Hippocampal formation (tissue), 2 donors: ENCODE data around the gene CASP10.
"Not testable (repeated sequence)": the region's sequence is repeated elsewhere in the genome, so short reads cannot be mapped to it uniquely, and the experiment has no call there.

ENCODE experiments used
- DNase-seq, 2 donors: peaks; one replicate each; lab custom pipeline; 2025; lab: John Stamatoyannopoulos, UW

CASP10 gene

GRCh38 chr2:201182650-201183364 lies at the start of gene CASP10:
TSS of gene CASP10 (plus strand) at chr2:201183141. CDS start at chr2:201185778, 2,637 bp downstream.
- no peak for DNase-seq

GRCh38 chr2:201135386-201135785 lies 47.6 kb upstream of the CASP10 start:
- no peak for DNase-seq

GRCh38 chr2:201136889-201137321 lies 46.0 kb upstream of the CASP10 start:
- DNase-seq: no peak

GRCh38 chr2:201137505-201138400 lies 45.2 kb upstream of the CASP10 start:
- no peak for DNase-seq

DNA sequence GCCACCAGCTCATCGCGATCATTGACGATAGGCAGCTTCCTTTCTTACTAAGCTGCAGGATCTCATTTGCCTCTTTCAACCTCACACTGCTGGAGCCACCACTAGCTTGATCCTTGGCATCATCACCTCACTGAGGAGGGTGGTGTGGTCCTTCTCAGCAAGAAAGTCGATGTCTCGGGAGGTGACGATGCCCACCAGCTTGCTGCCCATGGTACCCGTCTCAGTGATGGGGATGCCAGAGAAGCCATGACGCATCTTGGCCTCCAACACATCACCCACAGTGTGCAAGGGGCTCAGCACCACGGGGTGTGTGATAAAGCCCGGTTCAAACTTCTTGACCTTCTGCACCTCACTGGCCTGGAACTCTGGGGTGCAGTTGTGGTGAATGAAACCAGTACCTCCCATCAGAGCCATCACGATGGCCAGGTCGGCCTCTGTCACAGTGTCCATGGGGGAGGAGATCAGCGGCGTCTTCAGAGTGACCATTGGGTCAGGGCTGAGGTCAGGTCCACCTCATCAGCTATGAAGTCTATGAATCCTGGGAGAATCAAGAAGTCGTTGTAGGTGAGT lies 44.5 kb upstream of the CASP10 start:
- no peak for DNase-seq

- not testable (repeated sequence) for DNase-seq
Observed at GRCh38 chr2:201138986-201139781, 43.8 kb upstream of the CASP10 start.

- no peak for DNase-seq
Observed at GRCh38 chr2:201139836-201140604, 42.9 kb upstream of the CASP10 start.

DNA sequence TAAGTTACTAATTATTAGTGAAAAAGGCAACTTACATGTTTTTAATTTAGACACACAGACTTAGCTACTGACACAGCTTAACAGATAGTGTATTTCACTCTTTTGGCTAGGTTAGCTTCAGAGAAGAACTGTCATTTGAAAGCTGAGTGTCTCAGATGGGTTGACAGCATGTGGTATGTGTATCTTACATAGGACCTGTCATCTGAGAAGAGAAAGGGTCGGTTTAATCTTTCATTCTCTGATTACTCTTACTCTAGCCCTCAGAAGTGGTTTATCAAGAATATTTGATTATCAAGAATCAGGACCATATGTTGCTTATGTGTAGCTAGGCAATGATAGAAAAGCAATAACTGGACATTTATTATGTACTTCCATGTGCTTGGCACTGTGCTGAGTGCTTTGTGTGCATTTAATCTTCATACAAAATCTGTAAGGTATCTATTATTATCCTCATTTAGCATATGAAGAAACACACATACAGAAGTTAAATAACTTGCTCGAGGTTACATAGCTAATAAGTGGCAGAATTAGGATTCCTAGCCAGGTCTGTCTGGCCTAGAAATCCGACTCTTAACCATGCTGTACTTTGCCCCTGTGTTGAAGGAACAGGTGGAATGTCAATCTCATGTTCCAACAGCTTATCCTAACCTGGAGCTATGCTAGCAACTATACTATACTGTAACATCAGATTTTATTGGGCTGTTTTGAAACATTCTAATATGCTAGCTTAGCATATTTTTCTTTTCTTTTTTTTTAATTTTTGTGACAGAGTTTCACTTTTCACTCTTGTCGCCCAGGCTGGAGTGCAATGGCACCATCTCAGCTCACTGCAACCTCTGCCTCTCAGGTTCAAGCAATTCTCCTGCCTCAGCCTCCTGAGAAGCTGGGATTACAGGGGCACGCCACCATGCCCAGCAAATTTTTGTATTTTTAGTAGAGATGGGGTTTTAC lies 38.6 kb upstream of the CASP10 start:
- DNase-seq: no peak

- no peak for DNase-seq
Observed at GRCh38 chr2:201148434-201148990, 34.4 kb upstream of the CASP10 start.

- no peak for DNase-seq
Observed at GRCh38 chr2:201149064-201149820, 33.7 kb upstream of the CASP10 start.

GRCh38 chr2:201149821-201150165 lies 33.1 kb upstream of the CASP10 start:
- not testable (repeated sequence) for DNase-seq

DNA sequence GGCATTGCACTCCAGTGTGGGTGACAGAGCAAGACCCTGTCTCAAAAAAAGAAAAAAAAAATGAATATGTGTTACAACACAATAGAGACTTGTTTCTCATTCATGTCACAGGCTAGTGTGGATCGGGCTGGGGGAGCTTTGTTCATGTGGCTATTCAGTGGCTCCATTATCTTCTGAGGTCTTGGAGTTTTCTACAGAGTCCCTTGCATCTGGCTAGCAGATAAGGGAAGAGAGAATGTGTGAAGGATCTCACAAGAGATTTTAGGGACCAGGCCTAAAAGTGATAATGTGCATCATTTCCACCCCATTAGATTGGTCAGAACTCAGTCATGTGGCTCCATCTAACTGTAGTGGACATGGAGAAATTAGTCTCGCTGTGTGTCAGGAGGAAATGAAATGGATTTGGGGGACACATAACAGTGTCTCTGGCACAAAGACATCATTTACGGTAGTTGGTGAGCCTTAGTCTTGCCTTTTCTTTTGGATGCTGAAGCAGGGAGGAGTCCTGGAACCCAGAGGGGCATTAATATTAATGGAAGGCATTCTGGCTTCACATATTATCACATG lies 32.4 kb upstream of the CASP10 start:
- no peak for DNase-seq

DNA sequence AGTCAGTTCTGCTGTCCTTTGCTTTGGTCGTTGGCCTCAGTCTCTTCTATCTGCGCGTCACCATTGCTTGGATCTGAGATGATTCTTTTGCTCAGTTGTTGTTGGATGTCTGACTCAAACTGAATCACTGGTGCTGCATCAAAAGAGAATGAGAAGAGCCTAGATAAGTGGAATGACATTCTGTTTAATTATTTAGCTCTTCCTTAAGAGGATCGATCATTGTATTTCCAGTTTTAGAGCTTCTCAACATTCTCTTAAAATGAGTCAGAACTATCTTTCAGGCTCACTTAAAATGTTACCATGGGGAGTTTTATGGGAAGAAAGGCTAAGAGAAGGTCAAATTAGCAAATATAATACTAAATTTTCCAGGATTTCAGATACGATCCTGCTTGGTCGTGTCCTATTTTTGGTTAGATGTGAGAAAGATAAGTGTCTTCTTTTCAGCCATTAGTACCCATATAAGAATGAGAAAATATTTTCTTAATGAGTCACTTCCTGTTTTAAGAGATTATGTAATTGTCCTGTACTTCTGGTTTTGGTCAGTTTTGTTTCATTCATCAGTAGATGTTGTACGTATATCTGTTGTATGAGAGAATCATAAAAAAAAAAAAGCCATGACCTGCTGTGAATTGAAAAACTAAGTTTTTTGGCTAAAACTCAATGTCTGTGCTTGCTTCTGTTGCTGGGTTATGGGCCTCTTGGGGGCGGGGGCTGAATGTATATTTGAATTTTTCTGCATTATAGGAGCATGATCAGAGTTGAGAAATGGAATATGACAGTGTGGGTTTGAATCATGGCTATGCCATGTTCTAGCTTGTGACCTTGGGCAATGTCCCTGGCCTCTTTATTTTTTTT lies 31.6 kb upstream of the CASP10 start:
- DNase-seq: no peak

DNA sequence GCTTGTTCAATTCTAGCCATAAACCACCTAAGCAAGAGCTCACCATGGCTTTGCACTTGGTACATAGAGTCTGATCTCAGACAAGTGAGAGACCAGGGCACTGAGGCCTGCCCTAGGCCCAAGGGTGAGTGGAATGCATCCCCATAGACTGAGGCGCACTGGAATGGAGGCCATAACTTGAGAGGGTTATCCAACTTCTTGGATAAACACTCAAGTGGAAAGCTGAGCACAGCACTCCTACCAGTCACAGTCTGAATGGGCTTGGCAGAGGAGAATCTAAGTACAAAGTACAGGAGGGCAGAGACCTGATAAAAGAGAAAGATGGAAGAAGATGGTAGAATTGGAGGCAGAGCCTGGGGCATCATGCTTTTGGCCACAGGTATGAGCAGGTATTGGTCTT lies 30.4 kb upstream of the CASP10 start:
- DNase-seq: no peak

GRCh38 chr2:201152999-201153815 lies 29.7 kb upstream of the CASP10 start:
- no peak for DNase-seq

DNA sequence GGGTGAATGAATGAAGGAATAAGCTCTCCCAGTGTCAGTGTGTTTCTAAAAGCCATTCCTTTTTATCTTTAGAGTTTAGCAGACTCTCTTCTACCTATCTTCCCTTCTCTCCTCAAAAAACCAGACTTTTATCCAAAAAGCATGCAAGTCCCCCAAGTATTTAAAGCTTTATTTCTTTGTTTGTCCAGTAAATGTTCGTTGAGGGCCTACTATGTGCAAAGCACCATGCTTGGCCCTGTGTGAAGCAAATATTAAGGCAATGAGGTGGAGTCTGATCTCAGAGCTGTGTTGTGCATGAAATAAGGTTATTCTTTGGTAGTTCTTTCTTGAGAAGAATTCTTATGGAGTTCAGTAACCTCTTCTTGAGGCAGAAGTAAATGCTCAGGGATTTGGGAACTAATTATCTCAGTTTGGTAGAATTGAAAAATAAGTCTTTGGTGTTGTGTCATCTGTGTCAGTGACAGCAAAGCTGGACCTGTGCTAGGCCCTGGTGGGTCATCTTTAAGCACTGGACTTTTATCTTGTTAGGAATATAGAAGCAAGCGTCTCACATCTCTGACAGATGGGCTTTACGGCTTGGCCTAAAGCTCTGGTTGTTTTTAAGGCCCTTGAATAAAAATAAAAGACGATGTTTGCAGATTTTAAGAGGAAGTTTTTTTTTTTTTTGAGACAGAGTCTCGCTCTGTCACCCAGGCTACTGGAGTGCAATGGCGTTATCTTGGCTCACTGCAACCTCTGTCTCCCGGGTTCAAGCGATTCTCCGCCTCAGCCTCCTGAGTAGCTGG lies 28.1 kb upstream of the CASP10 start:
- no peak for DNase-seq
